K562 (cell line): ENCODE data around the gene ACAT2. TPM values are rescaled to one million over a fixed set of nuclear protein-coding genes. Genes with fewer than 3 reads are reported as not detected.

Experiments used
- ATAC-seq: fragments of 200-7000 bp; cut with Tn5 transposase; 3 replicates; pipeline ENCODE4 v1.9.1; 2020; ENCODE audit warnings: moderate library complexity
- BruUV-seq: library from RNA; stranded (reverse); fragments of 400-500 nt; replicated peaks from 2 replicates; lab custom pipeline; 2021; lab: Mats Ljungman, UMichigan
- CTCF ChIA-PET: fragments of 300-600 bp; formaldehyde crosslinking; extraction: SDS; loops from one replicate; lab custom pipeline; 2021; ENCODE audit warnings: low intra/inter-chr PET ratio; lab: Yijun Ruan, JAX
- POLR2A ChIA-PET: fragments of 300-600, 350-650 bp; sonication (Branson Sonifier 250); formaldehyde crosslinking; extraction: SDS; loops from one replicate; lab custom pipeline; 2021; ENCODE audit warnings: antibody characterized with exemption, inconsistent platforms; lab: Yijun Ruan, JAX
- DNase-seq, 4 experiments: peaks; one replicate each; pipeline versions ENCODE4 v3.0.0 to v3.0.0-alpha.2; 2011 to 2018; ENCODE audit warnings: low spot score in 3 of 4, mixed read lengths in 3 of 4; ENCODE audit errors: extremely low read depth in 1 of 4
- FAIRE-seq: peaks from 2 replicates; lab custom pipeline; 2011; peaks lifted over from hg19 to GRCh38; lab: Jason Lieb, UNC
- H2AFZ ChIP-seq: 2 replicates; pipeline ENCODE4 v1.6.0; 2011; ENCODE audit warnings: low read depth, low read length, control low read depth, inconsistent platforms
- H3K27ac ChIP-seq: fragments of 200-600 bp; 3 replicates; pipeline ENCODE4 v1.8.0; 2011; ENCODE audit warnings: low read depth, mild to moderate bottlenecking, control low read depth, inconsistent platforms, low read length, moderate library complexity, mixed read lengths; ENCODE audit errors: extremely low read depth
- H3K27me3 ChIP-seq, 2 experiments: fragments of 300-600 bp in 1 of 2; 2 replicates in 1 of 2; 3 replicates in 1 of 2; pipeline versions ENCODE4 v1.6.0 to v1.8.0; 2011; ENCODE audit warnings: inconsistent platforms in 2 of 2, low read length in 2 of 2, mild to moderate bottlenecking in 1 of 2, mixed read lengths in 1 of 2, moderate library complexity in 1 of 2; ENCODE audit not compliant: control insufficient read depth in 2 of 2, insufficient read depth in 2 of 2
- H3K36me3 ChIP-seq: fragments of 300-600 bp; 3 replicates; pipeline ENCODE4 v1.8.0; 2011; ENCODE audit warnings: mild to moderate bottlenecking, low read length, inconsistent platforms; ENCODE audit not compliant: control insufficient read depth, insufficient read depth
- H3K4me1 ChIP-seq, 2 experiments: fragments of 200-600 bp in 1 of 2; replicated peaks in 1 of 2; 2 replicates in 1 of 2; 3 replicates in 1 of 2; pipeline versions ENCODE4 v1.5.1 to v1.8.0; 2011; ENCODE audit warnings: inconsistent platforms in 2 of 2, low read length in 2 of 2, mild to moderate bottlenecking in 1 of 2, mixed read lengths in 1 of 2, moderate library complexity in 1 of 2; ENCODE audit not compliant: control insufficient read depth in 2 of 2, insufficient read depth in 2 of 2
- H3K4me2 ChIP-seq: 2 replicates; pipeline ENCODE4 v1.6.1; 2011; ENCODE audit warnings: low read length, control low read depth, inconsistent platforms, mixed read lengths; ENCODE audit not compliant: insufficient read depth
- H3K4me3 ChIP-seq: fragments of 200-600 bp; sonication (generic), shearing (Covaris generic); 2 replicates; pipeline ENCODE4 v1.5.1; 2016; ENCODE audit warnings: control low read depth, inconsistent platforms
- H3K79me2 ChIP-seq: fragments of 200-600 bp; 3 replicates; pipeline ENCODE4 v1.8.0; 2011; ENCODE audit warnings: low read length, inconsistent platforms; ENCODE audit not compliant: control insufficient read depth, insufficient read depth
- H3K9ac ChIP-seq, 2 experiments: 2 replicates each; pipeline versions ENCODE4 v1.6.0 to v1.6.1; 2011; ENCODE audit warnings: low read depth in 2 of 2, low read length in 2 of 2, control low read depth in 1 of 2, inconsistent platforms in 1 of 2, mild to moderate bottlenecking in 1 of 2, mixed read lengths in 1 of 2; ENCODE audit not compliant: insufficient read depth in 1 of 2
- H3K9me1 ChIP-seq: one replicate; pipeline ENCODE4 v1.6.0; 2011; ENCODE audit warnings: inconsistent platforms, mild to moderate bottlenecking, low read length, moderate library complexity; ENCODE audit not compliant: control insufficient read depth, insufficient read depth
- H3K9me3 ChIP-seq: replicated peaks from 2 replicates; pipeline ENCODE4 v1.5.1; 2011; ENCODE audit warnings: low read depth, low read length, inconsistent platforms; ENCODE audit not compliant: control insufficient read depth, insufficient read depth
- H4K20me1 ChIP-seq: replicated peaks from 2 replicates; pipeline ENCODE4 v1.6.1; 2011; ENCODE audit warnings: low read length, inconsistent platforms, mixed read lengths; ENCODE audit not compliant: control insufficient read depth, insufficient read depth
- HNRNPK ChIP-seq: fragments of 200-400 bp; formaldehyde crosslinking; IDR thresholded peaks from one replicate; pipeline ENCODE4 v1.6.1; 2018; ENCODE audit warnings: mild to moderate bottlenecking, low read depth, low read length; ENCODE audit not compliant: poor library complexity, severe bottlenecking
- REST ChIP-seq, 2 experiments: fragments of 450-650 bp; formaldehyde crosslinking in 1 of 2; IDR thresholded peaks; 2 replicates each; pipeline versions ENCODE4 v1.4.0 to v1.6.1; 2014 to 2020; ENCODE audit warnings: mild to moderate bottlenecking in 2 of 2, borderline replicate concordance in 1 of 2, low read depth in 1 of 2
- SIX5 ChIP-seq, 2 experiments: IDR thresholded peaks; 2 replicates each; pipeline ENCODE4 v1.6.1; 2011; ENCODE audit warnings: low read length in 2 of 2, borderline replicate concordance in 1 of 2, low read depth in 1 of 2, mild to moderate bottlenecking in 1 of 2, moderate library complexity in 1 of 2; ENCODE audit not compliant: insufficient read depth in 1 of 2
- SMARCB1 ChIP-seq: IDR thresholded peaks from 2 replicates; pipeline ENCODE4 v1.6.1; 2011; ENCODE audit warnings: improper control_type of control experiment, low read depth; ENCODE audit not compliant: insufficient read length
- ZBTB33 ChIP-seq: sonication (generic); formaldehyde crosslinking; IDR thresholded peaks from 2 replicates; pipeline ENCODE4 v1.8.1; 2023; ENCODE audit warnings: mild to moderate bottlenecking, missing genetic modification reagents
- ZNF184 ChIP-seq: sonication (generic); formaldehyde crosslinking; IDR thresholded peaks from 2 replicates; pipeline ENCODE4 v1.5.0; 2020; ENCODE audit warnings: missing genetic modification reagents
- WGBS: fragments of 100-300 bp; shearing (Covaris generic); methylation state at CpG from one replicate; pipeline ENCODE4 v1.1.6; 2016; ENCODE audit warnings: low coverage, mixed read lengths; ENCODE audit not compliant: insufficient coverage; ENCODE audit errors: missing lambda C conversion rate; 5-methylcytosine and 5-hydroxymethylcytosine counted together
- in situ Hi-C: fragments of 300-500 bp; cut with MboI; formaldehyde crosslinking; loops from 4 replicates; pipeline ENCODE4 v1.15.0; 2018; ENCODE audit warnings: inconsistent platforms, mixed read lengths
- intact Hi-C: fragments of 100-400 bp; cut with micrococcal nuclease; formaldehyde crosslinking; loops from 2 replicates; pipeline ENCODE4 v1.14.2; 2022
- polyA plus RNA-seq, 8 experiments: library from polyadenylated mRNA; depleted of rRNA in 4 of 8; stranded (reverse) in 5 of 8; unstranded in 3 of 8; fragments of >200 nt; fragmentation: Nextera tagmentation in 2 of 8; fragmentation: Illumina TruSeq in 1 of 8; extraction: Ambion mirVana in 2 of 8; extraction: Trizol in 1 of 8; gene quantifications; 2 replicates each; pipeline versions ENCODE4 v1.2.1 to v1.2.3, GENCODE V29; 2011 to 2014; ENCODE audit warnings: inconsistent platforms in 1 of 8, missing spikeins in 1 of 8
- total RNA-seq, 7 experiments: library from RNA; depleted of rRNA in 6 of 7; stranded (reverse); fragments of >200 nt in 6 of 7; fragmentation: Illumina TruSeq in 2 of 7; extraction: Trizol in 2 of 7; gene quantifications; 2 replicates each; pipeline versions ENCODE4 v1.2.1 to v1.2.3, GENCODE V29; 2011 to 2021; ENCODE audit warnings: low replicate concordance in 1 of 7
- TF ChIP-seq, protein P1 (sequence below): sonication (generic); formaldehyde crosslinking; IDR thresholded peaks from 2 replicates; pipeline ENCODE4 v1.8.1; 2022; ENCODE audit warnings: missing genetic modification reagents

Gene ACAT2
- total and polyA plus RNA-seq, 9 of the 15 experiments (the other 6 are each of a cell fraction or from before 2014, with no cell fraction given) = 63.0 to 309 (median 144) TPM

GRCh38 chr6:159745081-159745480, 16.8 kb upstream of the ACAT2 start:
- no peak overlapping the region for H3K4me3 ChIP-seq
- in situ Hi-C loops (no loop called here), intact Hi-C loops (no loop called here)
- no peak overlapping the region for H3K27ac ChIP-seq
- H2AFZ ChIP-seq = no peak overlapping the region
- ATAC-seq = no peak
- H3K27me3 ChIP-seq = no peaks in the 10 kb centered on the region
- no peaks in the 10 kb centered on the region for H4K20me1 ChIP-seq
- no peak overlapping the region for H3K4me2 ChIP-seq
- H3K9ac ChIP-seq = no peak overlapping the region
- H3K9me1 ChIP-seq = peaks cover 3% of the 10 kb centered on the region
- peaks cover 43% of the 10 kb centered on the region for H3K79me2 ChIP-seq
- no peak for DNase-seq
- ChIA-PET POLR2A (interaction anchor here (1.3 to 2.3 kb wide), 4 partner anchors 8 to 52 kb away, joined by 3 to 7 read pairs (median 5); partner anchors contain the start of gene SOD2), CTCF (no interaction called here)
- 94% methylated on average over 7 of the region's 7 CpGs for whole genome bisulfite sequencing
- peaks cover 99% of the 10 kb centered on the region for H3K36me3 ChIP-seq
- H3K4me1 ChIP-seq = no peaks in the 10 kb centered on the region
- no TSS peak for BruUV-seq
- H3K9me3 ChIP-seq = no peaks in the 10 kb centered on the region
- no peak for FAIRE-seq
- no peak for TF ChIP-seq ZBTB33 (CRISPR knock-in tag)
- TF ChIP-seq HNRNPK = no peak
- TF ChIP-seq ZNF184 (CRISPR knock-in tag) = no peak
- TF ChIP-seq REST (IDR thresholded peaks at IDR 0.05; ENCODE audit: borderline replicate concordance) = no peak
- no peak for TF ChIP-seq REST (CRISPR knock-in tag; IDR thresholded peaks at IDR 0.05; ENCODE audit: low read depth)
- no peak for TF ChIP-seq SIX5 (IDR thresholded peaks at IDR 0.05; ENCODE audit: borderline replicate concordance in 1 of 2, insufficient read depth in 1 of 2, low read depth in 1 of 2, low read length in 2 of 2)
- no peak for TF ChIP-seq SMARCB1
- TF ChIP-seq, protein P1, sequence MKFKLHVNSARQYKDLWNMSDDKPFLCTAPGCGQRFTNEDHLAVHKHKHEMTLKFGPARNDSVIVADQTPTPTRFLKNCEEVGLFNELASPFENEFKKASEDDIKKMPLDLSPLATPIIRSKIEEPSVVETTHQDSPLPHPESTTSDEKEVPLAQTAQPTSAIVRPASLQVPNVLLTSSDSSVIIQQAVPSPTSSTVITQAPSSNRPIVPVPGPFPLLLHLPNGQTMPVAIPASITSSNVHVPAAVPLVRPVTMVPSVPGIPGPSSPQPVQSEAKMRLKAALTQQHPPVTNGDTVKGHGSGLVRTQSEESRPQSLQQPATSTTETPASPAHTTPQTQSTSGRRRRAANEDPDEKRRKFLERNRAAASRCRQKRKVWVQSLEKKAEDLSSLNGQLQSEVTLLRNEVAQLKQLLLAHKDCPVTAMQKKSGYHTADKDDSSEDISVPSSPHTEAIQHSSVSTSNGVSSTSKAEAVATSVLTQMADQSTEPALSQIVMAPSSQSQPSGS (CRISPR knock-in tag) = no peak
